Fibroblast of lung (primary cell): ENCODE data around the gene PSPC1. TPM values are rescaled to one million over a fixed set of nuclear protein-coding genes. Genes with fewer than 3 reads are reported as not detected.

Experiments used
- DNase-seq, 2 donors: peaks; one replicate each; pipeline versions ENCODE4 v3.0.0 to v3.0.0-alpha.2; 2010; ENCODE audit warnings: low read depth in 2 of 2
- H2AFZ ChIP-seq: 2 replicates; pipeline ENCODE4 v1.5.1; 2012; ENCODE audit warnings: low read length, control low read depth, inconsistent platforms
- H3K27ac ChIP-seq: 2 replicates; pipeline ENCODE4 v1.5.1; 2011; ENCODE audit warnings: low read length, control low read depth; ENCODE audit not compliant: insufficient read depth
- H3K27me3 ChIP-seq: 2 replicates; pipeline ENCODE4 v1.5.1; 2011; ENCODE audit warnings: mild to moderate bottlenecking, low read length; ENCODE audit not compliant: control insufficient read depth, insufficient read depth
- H3K36me3 ChIP-seq: 2 replicates; pipeline ENCODE4 v1.5.1; 2011; ENCODE audit warnings: low read length; ENCODE audit not compliant: control insufficient read depth, insufficient read depth
- H3K4me1 ChIP-seq: 2 replicates; pipeline ENCODE4 v1.5.1; 2011; ENCODE audit warnings: low read length; ENCODE audit not compliant: control insufficient read depth, insufficient read depth; ENCODE audit errors: extremely low read depth
- H3K4me2 ChIP-seq: 2 replicates; pipeline ENCODE4 v1.5.1; 2011; ENCODE audit warnings: low read length, control low read depth; ENCODE audit not compliant: insufficient read depth; ENCODE audit errors: extremely low read depth
- H3K4me3 ChIP-seq, 4 experiments: fragments of 200-600 bp in 1 of 4; sonication (generic) in 1 of 4; replicated peaks in 1 of 4; 2 replicates each; pipeline ENCODE4 v1.5.1; 2011 to 2016; ENCODE audit warnings: low read length in 4 of 4, low read depth in 3 of 4, mild to moderate bottlenecking in 3 of 4, control low read depth in 2 of 4, inconsistent platforms in 1 of 4, mixed read lengths in 1 of 4; ENCODE audit not compliant: insufficient read depth in 1 of 4; ENCODE audit errors: control extremely low read depth in 1 of 4
- H3K79me2 ChIP-seq: 2 replicates; pipeline ENCODE4 v1.5.1; 2012; ENCODE audit warnings: mild to moderate bottlenecking, low read length, inconsistent platforms; ENCODE audit not compliant: control insufficient read depth, insufficient read depth
- H3K9ac ChIP-seq: 2 replicates; pipeline ENCODE4 v1.5.1; 2011; ENCODE audit warnings: mild to moderate bottlenecking, low read length, control low read depth; ENCODE audit not compliant: insufficient read depth
- H3K9me3 ChIP-seq: 2 replicates; pipeline ENCODE4 v1.5.1; 2012; ENCODE audit warnings: low read depth, low read length; ENCODE audit not compliant: control insufficient read depth, insufficient read depth
- H4K20me1 ChIP-seq: 2 replicates; pipeline ENCODE4 v1.5.1; 2011; ENCODE audit warnings: low read length; ENCODE audit not compliant: control insufficient read depth, insufficient read depth; ENCODE audit errors: extremely low read depth
- EZH2 ChIP-seq: IDR thresholded peaks from 2 replicates; pipeline ENCODE4 v1.5.1; 2012; ENCODE audit warnings: low read length, control low read depth, mild to moderate bottlenecking; ENCODE audit errors: missing control alignments
- polyA plus RNA-seq, 2 donors: library from polyadenylated mRNA; depleted of rRNA in 1 of 2; stranded (reverse) in 1 of 2; unstranded in 1 of 2; fragments of >200 nt; gene quantifications; 2 replicates each; pipeline ENCODE4 v1.2.1, GENCODE V29; 2011 to 2012; ENCODE audit warnings: missing spikeins in 1 of 2
- total RNA-seq: library from RNA; depleted of rRNA; stranded (reverse); fragments of >200 nt; gene quantifications from 2 replicates; pipeline ENCODE4 v1.2.1, GENCODE V29; 2014
- TF ChIP-seq, protein P1 (sequence below), 2 donors: IDR thresholded peaks in 1 of 2; conservative IDR thresholded peaks in 1 of 2; 1 replicate in 1 of 2; 2 replicates in 1 of 2; pipeline ENCODE4 v1.5.1; 2011 to 2012; ENCODE audit warnings: low read length in 2 of 2, control low read depth in 1 of 2, inconsistent platforms in 1 of 2, low read depth in 1 of 2, mild to moderate bottlenecking in 1 of 2

PSPC1 gene
- total and polyA plus RNA-seq, 2 donors (not counting 1 experiment from before 2014, with no cell fraction given), result 47.2 to 52.8 TPM

DNA sequence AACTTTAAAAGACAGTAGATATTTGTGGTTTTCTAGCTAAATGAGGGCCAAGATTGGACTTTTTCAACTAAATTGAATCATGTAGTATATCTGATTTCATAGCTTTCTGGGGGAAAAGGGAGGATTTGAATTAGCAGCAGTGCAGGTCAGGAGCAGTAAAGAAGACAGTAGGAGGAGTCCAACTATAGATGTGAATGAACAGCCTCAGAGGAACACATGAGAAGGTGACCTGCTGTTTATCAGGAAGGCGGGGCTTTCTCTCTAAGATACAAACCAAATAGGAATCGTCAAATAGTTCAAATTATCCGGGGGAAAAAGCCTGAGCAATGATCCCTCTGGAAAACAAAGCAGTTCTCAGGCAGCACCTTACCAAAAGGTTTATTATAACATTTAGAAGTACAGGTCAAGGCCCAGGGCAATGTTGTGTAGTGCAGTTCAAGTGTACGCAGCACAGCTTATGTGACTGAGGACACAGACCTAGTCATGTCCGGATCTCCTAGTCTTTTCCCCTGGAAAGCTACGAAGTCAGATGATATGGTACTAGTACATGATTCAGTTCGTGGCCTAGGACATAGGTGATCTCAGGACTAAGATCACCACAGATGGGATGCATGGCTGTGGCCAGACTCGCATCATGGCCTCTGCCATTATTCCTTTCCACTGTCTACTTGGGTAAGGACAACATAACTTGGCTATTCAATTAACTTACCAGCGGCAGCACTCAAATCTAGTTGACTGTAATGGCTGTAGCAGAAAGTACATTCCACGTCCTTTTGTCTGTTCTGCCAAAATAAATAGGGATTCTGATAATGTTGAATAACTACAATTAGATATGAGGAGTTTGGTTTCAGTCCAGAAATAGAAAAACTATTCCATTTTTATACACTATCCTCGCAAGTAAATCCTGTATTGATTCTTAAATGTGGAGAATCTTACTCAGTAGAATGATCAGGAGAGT is 109.0 kb downstream of the PSPC1 start:
- Histone ChIP-seq H3K9me3 (no peaks in the 10 kb centered on the region), H3K27me3 (no peaks in the 10 kb centered on the region), H3K27ac (no peak overlapping the region), H3K9ac (no peak overlapping the region), H2AFZ (no peak overlapping the region), H3K4me3 (no peak overlapping the region), H3K4me2 (no peak overlapping the region), H3K4me1 (no peaks in the 10 kb centered on the region), H3K79me2 (no peaks in the 10 kb centered on the region), H4K20me1 (no peaks in the 10 kb centered on the region), H3K36me3 (peaks cover 12% of the 10 kb centered on the region)
- no peak for TF ChIP-seq EZH2
- peak in 1 of 2 donors; percentile 25 for DNase-seq

DNA sequence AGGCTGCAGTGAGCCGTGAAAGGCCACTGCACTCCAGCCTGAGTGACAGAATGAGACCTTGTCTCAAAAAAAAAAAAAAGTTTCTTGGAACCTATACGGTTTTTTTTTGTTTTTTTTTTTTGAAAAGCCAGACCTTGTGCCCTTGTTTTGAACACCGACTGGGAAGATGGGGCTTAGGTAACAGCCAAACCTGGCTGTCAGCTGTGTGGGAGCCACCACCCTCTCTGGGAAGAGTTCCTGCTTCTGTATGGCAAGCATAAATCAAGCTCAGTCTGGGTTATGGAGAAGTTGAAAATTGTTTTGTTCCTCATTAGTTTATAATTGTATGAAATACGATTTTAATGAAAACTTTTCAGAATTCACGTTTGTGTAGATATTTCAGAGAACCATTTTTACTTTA is 109.8 kb downstream of the PSPC1 start:
- H4K20me1 ChIP-seq, result no peaks in the 10 kb centered on the region
- H3K4me2 ChIP-seq, result no peak overlapping the region
- TF ChIP-seq, protein P1, sequence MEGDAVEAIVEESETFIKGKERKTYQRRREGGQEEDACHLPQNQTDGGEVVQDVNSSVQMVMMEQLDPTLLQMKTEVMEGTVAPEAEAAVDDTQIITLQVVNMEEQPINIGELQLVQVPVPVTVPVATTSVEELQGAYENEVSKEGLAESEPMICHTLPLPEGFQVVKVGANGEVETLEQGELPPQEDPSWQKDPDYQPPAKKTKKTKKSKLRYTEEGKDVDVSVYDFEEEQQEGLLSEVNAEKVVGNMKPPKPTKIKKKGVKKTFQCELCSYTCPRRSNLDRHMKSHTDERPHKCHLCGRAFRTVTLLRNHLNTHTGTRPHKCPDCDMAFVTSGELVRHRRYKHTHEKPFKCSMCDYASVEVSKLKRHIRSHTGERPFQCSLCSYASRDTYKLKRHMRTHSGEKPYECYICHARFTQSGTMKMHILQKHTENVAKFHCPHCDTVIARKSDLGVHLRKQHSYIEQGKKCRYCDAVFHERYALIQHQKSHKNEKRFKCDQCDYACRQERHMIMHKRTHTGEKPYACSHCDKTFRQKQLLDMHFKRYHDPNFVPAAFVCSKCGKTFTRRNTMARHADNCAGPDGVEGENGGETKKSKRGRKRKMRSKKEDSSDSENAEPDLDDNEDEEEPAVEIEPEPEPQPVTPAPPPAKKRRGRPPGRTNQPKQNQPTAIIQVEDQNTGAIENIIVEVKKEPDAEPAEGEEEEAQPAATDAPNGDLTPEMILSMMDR (conservative IDR thresholded peaks at IDR 0.05 in 1 of 2, IDR thresholded peaks at IDR 0.05 in 1 of 2; ENCODE audit: low read depth in 1 of 2, low read length in 2 of 2), result no peak
- TF ChIP-seq EZH2, result no peak

DNA sequence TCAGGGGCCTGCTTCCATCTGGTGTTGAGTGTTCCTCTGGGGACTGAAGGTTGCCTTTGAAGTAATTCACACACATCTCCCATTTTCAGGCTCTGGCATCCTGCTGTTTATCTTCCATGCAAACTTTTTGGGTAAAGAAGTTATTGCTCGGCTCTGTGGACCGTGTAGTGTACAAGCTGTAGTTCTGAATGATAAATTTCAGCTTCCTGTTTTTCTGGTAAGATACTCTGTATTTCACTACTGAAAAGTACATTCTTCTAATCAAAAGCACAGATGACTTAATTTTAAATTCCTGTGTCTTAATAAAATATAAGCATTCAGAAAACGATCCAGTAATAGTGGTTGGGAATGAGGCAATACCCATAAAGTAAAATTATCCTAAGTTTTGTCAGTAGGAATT is 112.6 kb downstream of the PSPC1 start:
- no peak overlapping the region for H3K4me2 ChIP-seq
- no peaks in the 10 kb centered on the region for H3K4me1 ChIP-seq
- no peak overlapping the region for H3K4me3 ChIP-seq
- H3K27me3 ChIP-seq, result no peaks in the 10 kb centered on the region
- peaks cover 22% of the 10 kb centered on the region for H3K36me3 ChIP-seq
- H3K9me3 ChIP-seq, result no peaks in the 10 kb centered on the region
- no peaks in the 10 kb centered on the region for H4K20me1 ChIP-seq
- H3K79me2 ChIP-seq, result no peaks in the 10 kb centered on the region
- H2AFZ ChIP-seq, result no peak overlapping the region
- no peak for DNase-seq
- no peak for TF ChIP-seq EZH2
- TF ChIP-seq, protein P1 (conservative IDR thresholded peaks at IDR 0.05 in 1 of 2, IDR thresholded peaks at IDR 0.05 in 1 of 2; ENCODE audit: low read depth in 1 of 2, low read length in 2 of 2), result no peak
- H3K27ac ChIP-seq, result no peak overlapping the region
- H3K9ac ChIP-seq, result no peak overlapping the region

More for the DNA sequence above, 109.8 kb downstream of the PSPC1 start:
- DNase-seq, result no peak
- H3K36me3 ChIP-seq, result peaks cover 12% of the 10 kb centered on the region
- no peak overlapping the region for H3K4me3 ChIP-seq
- no peaks in the 10 kb centered on the region for H3K79me2 ChIP-seq
- H3K27me3 ChIP-seq, result no peaks in the 10 kb centered on the region
- no peak overlapping the region for H3K9ac ChIP-seq
- H3K4me1 ChIP-seq, result no peaks in the 10 kb centered on the region
- no peak overlapping the region for H3K27ac ChIP-seq
- no peaks in the 10 kb centered on the region for H3K9me3 ChIP-seq
- no peak overlapping the region for H2AFZ ChIP-seq
